ENCODE results near the gene CAND2. TPM values are rescaled to one million over a fixed set of nuclear protein-coding genes. Genes with fewer than 3 reads are reported as not detected.

Gene CAND2
- total and polyA plus RNA-seq, 9 of the 15 experiments (the other 6 are each of a cell fraction or from before 2014, with no cell fraction given): 0.91 to 14.9 (median 4.3) TPM

GRCh38 chr3:12796171-12797123, at the start of gene CAND2 (continued):
- TF ChIP-seq ZNF75A (CRISPR knock-in tag; IDR thresholded peaks at IDR 0.05): no peak
- no peak for TF ChIP-seq ARID2 (IDR thresholded peaks at IDR 0.05)
- 0 out of 2 replicates have a peak, but pooled peaks have one; percentile 6 for TF ChIP-seq REST (IDR thresholded peaks at IDR 0.05; ENCODE audit: borderline replicate concordance)
- peak; percentile 52; the same call in 1 of the 2 replicates for TF ChIP-seq REST (CRISPR knock-in tag; IDR thresholded peaks at IDR 0.05; ENCODE audit: low read depth)
- no peak for TF ChIP-seq CREB3L1 (IDR thresholded peaks at IDR 0.05; ENCODE audit: borderline replicate concordance, low read depth)
- no peak for TF ChIP-seq ATF1 (CRISPR knock-in tag; IDR thresholded peaks at IDR 0.05)
- peak; percentile 78 for TF ChIP-seq ATF1 (tag; IDR thresholded peaks at IDR 0.05)
- TF ChIP-seq CCAR2 (IDR thresholded peaks at IDR 0.05; ENCODE audit: low read depth, low read length): no peak
- TF ChIP-seq DLX4 (CRISPR knock-in tag; IDR thresholded peaks at IDR 0.05): no peak
- TF ChIP-seq ZSCAN32 (CRISPR knock-in tag; IDR thresholded peaks at IDR 0.05): no peak
- TF ChIP-seq KAT8 (IDR thresholded peaks at IDR 0.05; ENCODE audit: low read depth): no peak
- peak; percentile 57 for TF ChIP-seq KDM5B (IDR thresholded peaks at IDR 0.05; ENCODE audit: insufficient replicate concordance, low read depth, low read length)
- TF ChIP-seq ZBTB2 (IDR thresholded peaks at IDR 0.05): 0 out of 2 replicates have a peak, but pooled peaks have one; percentile 19
- no peak for TF ChIP-seq ZNF217 (CRISPR knock-in tag; IDR thresholded peaks at IDR 0.05)
- no peak for TF ChIP-seq PKNOX1 (IDR thresholded peaks at IDR 0.05)

Data from K562 (cell line).